Central memory CD8-positive, alpha-beta T cell (primary cell): Measurements from ENCODE around the gene GRAMD1B.
A peak's percentile ranks its signal among the peaks of the same experiment; 100 is the strongest.

Source experiments
- ATAC-seq: fragments of 150-1000 bp; cut with Tn5 transposase; replicated peaks from 2 replicates; pipeline ENCODE4 v1.10.0; 2022; ENCODE audit warnings: mild to moderate bottlenecking, moderate FRiP score, moderate number of reproducible peaks; ENCODE audit not compliant: poor library complexity, severe bottlenecking; ENCODE audit errors: extremely low read depth
- DNase-seq, 2 donors: peaks; one replicate each; pipeline ENCODE4 v3.0.0; 2021; ENCODE audit warnings: low spot score in 2 of 2
- H3K27ac Mint-ChIP-seq: one replicate; pipeline ENCODE4 v1.8.0; 2022; ENCODE audit warnings: low read depth, mild to moderate bottlenecking, moderate library complexity, mixed read lengths
- H3K27me3 Mint-ChIP-seq: one replicate; pipeline ENCODE4 v1.8.0; 2022; ENCODE audit warnings: mixed read lengths
- H3K36me3 Mint-ChIP-seq: one replicate; pipeline ENCODE4 v1.8.0; 2022; ENCODE audit warnings: mild to moderate bottlenecking, moderate library complexity, mixed read lengths; ENCODE audit not compliant: insufficient read depth
- H3K4me1 Mint-ChIP-seq: one replicate; pipeline ENCODE4 v1.8.0; 2022; ENCODE audit warnings: mixed read lengths
- H3K4me3 Mint-ChIP-seq: one replicate; pipeline ENCODE4 v1.8.0; 2022; ENCODE audit warnings: mild to moderate bottlenecking, moderate library complexity, mixed read lengths
- H3K9me3 Mint-ChIP-seq: one replicate; pipeline ENCODE4 v1.8.0; 2022; ENCODE audit warnings: mixed read lengths

The GRAMD1B gene

GRCh38 chr11:123404676-123405075 lies 25.4 kb upstream of the GRAMD1B start:
- no peak for DNase-seq
- Mint-ChIP-seq H3K9me3 (no peaks in the 10 kb centered on the region), H3K27me3 (no peaks in the 10 kb centered on the region), H3K27ac (no peak overlapping the region), H3K4me1 (no peaks in the 10 kb centered on the region), H3K4me3 (no peak overlapping the region), H3K36me3 (no peaks in the 10 kb centered on the region)
- no peak for ATAC-seq

GRCh38 chr11:123405123-123405592 lies 24.9 kb upstream of the GRAMD1B start:
- Mint-ChIP-seq H3K9me3 (no peaks in the 10 kb centered on the region), H3K4me1 (no peaks in the 10 kb centered on the region), H3K4me3 (no peak overlapping the region), H3K27ac (no peak overlapping the region), H3K36me3 (no peaks in the 10 kb centered on the region), H3K27me3 (no peaks in the 10 kb centered on the region)
- DNase-seq, result no peak
- ATAC-seq, result no peak

- no peaks in the 10 kb centered on the region for H3K36me3 Mint-ChIP-seq
- no peak overlapping the region for H3K4me3 Mint-ChIP-seq
- no peaks in the 10 kb centered on the region for H3K4me1 Mint-ChIP-seq
- no peak overlapping the region for H3K27ac Mint-ChIP-seq
- H3K27me3 Mint-ChIP-seq, result no peaks in the 10 kb centered on the region
- DNase-seq (no peak), ATAC-seq (no peak)
- H3K9me3 Mint-ChIP-seq, result no peaks in the 10 kb centered on the region
Measured at GRCh38 chr11:123406441-123407129, 23.5 kb upstream of the GRAMD1B start.

GRCh38 chr11:123407130-123407995 lies 22.7 kb upstream of the GRAMD1B start:
- H3K4me3 Mint-ChIP-seq, result no peak overlapping the region
- H3K4me1 Mint-ChIP-seq, result no peaks in the 10 kb centered on the region
- no peak overlapping the region for H3K27ac Mint-ChIP-seq
- no peaks in the 10 kb centered on the region for H3K9me3 Mint-ChIP-seq
- H3K27me3 Mint-ChIP-seq, result no peaks in the 10 kb centered on the region
- H3K36me3 Mint-ChIP-seq, result no peaks in the 10 kb centered on the region
- DNase-seq, result peak; percentile 37 to 46
- no peak for ATAC-seq

- H3K27me3 Mint-ChIP-seq, result no peaks in the 10 kb centered on the region
- ATAC-seq (no peak), DNase-seq (no peak)
- no peak overlapping the region for H3K27ac Mint-ChIP-seq
- H3K36me3 Mint-ChIP-seq, result no peaks in the 10 kb centered on the region
- H3K9me3 Mint-ChIP-seq, result no peaks in the 10 kb centered on the region
- no peaks in the 10 kb centered on the region for H3K4me1 Mint-ChIP-seq
- no peak overlapping the region for H3K4me3 Mint-ChIP-seq
Measured at GRCh38 chr11:123407996-123408597, 22.0 kb upstream of the GRAMD1B start.

GRCh38 chr11:123408619-123409455 lies 21.2 kb upstream of the GRAMD1B start:
- ATAC-seq (no peak), DNase-seq (no peak)
- Mint-ChIP-seq H3K27me3 (no peaks in the 10 kb centered on the region), H3K9me3 (no peaks in the 10 kb centered on the region), H3K4me1 (no peaks in the 10 kb centered on the region), H3K4me3 (no peak overlapping the region), H3K36me3 (no peaks in the 10 kb centered on the region), H3K27ac (no peak overlapping the region)

GRCh38 chr11:123409456-123410217 lies 20.4 kb upstream of the GRAMD1B start:
- H3K9me3 Mint-ChIP-seq, result no peaks in the 10 kb centered on the region
- no peaks in the 10 kb centered on the region for H3K36me3 Mint-ChIP-seq
- DNase-seq, result no peak
- H3K27ac Mint-ChIP-seq, result no peak overlapping the region
- H3K27me3 Mint-ChIP-seq, result no peaks in the 10 kb centered on the region
- H3K4me1 Mint-ChIP-seq, result no peaks in the 10 kb centered on the region
- H3K4me3 Mint-ChIP-seq, result no peak overlapping the region
- ATAC-seq, result no peak

GRCh38 chr11:123410218-123410549 lies 19.9 kb upstream of the GRAMD1B start:
- H3K4me1 Mint-ChIP-seq, result no peaks in the 10 kb centered on the region
- H3K27me3 Mint-ChIP-seq, result no peaks in the 10 kb centered on the region
- no peak overlapping the region for H3K27ac Mint-ChIP-seq
- ATAC-seq, result no peak
- H3K36me3 Mint-ChIP-seq, result no peaks in the 10 kb centered on the region
- no peak overlapping the region for H3K4me3 Mint-ChIP-seq
- no peak for DNase-seq
- H3K9me3 Mint-ChIP-seq, result no peaks in the 10 kb centered on the region

- Mint-ChIP-seq H3K4me3 (no peak overlapping the region), H3K27ac (no peak overlapping the region), H3K9me3 (no peaks in the 10 kb centered on the region), H3K36me3 (no peaks in the 10 kb centered on the region), H3K27me3 (peaks cover 15% of the 10 kb centered on the region), H3K4me1 (no peaks in the 10 kb centered on the region)
- DNase-seq (no peak), ATAC-seq (no peak)
Measured at GRCh38 chr11:123413636-123414035, 16.4 kb upstream of the GRAMD1B start.

- H3K27ac Mint-ChIP-seq, result no peak overlapping the region
- H3K27me3 Mint-ChIP-seq, result peaks cover 15% of the 10 kb centered on the region
- no peaks in the 10 kb centered on the region for H3K9me3 Mint-ChIP-seq
- H3K36me3 Mint-ChIP-seq, result no peaks in the 10 kb centered on the region
- ATAC-seq, result no peak
- H3K4me1 Mint-ChIP-seq, result no peaks in the 10 kb centered on the region
- DNase-seq, result no peak
- no peak overlapping the region for H3K4me3 Mint-ChIP-seq
Measured at GRCh38 chr11:123416566-123416965, 13.5 kb upstream of the GRAMD1B start.

GRCh38 chr11:123418351-123419114 lies 11.5 kb upstream of the GRAMD1B start:
- Mint-ChIP-seq H3K9me3 (no peaks in the 10 kb centered on the region), H3K4me1 (no peaks in the 10 kb centered on the region), H3K4me3 (no peak overlapping the region), H3K27ac (no peak overlapping the region), H3K36me3 (no peaks in the 10 kb centered on the region), H3K27me3 (peaks cover 28% of the 10 kb centered on the region)
- ATAC-seq, result no peak
- DNase-seq, result no peak
